Activated T-helper 9 cell treated with anti-CD3 and anti-CD28 coated beads, Interleukin-2, amount 50 U/mL, for 16 hours (primary cell): ENCODE data around the gene PLEKHA5.
"Not testable (repeated sequence)": the region's sequence is repeated elsewhere in the genome, so short reads cannot be mapped to it uniquely, and the experiment has no call there.

Source experiments
- DNase-seq: peaks from one replicate; pipeline ENCODE4 v3.0.0-alpha.2; 2020; ENCODE audit warnings: low read depth

The PLEKHA5 gene

GRCh38 chr12:19410211-19410610 lies 280.7 kb downstream of the PLEKHA5 start:
- no peak for DNase-seq

GRCh38 chr12:19410629-19411185 lies 281.2 kb downstream of the PLEKHA5 start:
- DNase-seq = no peak

- no peak for DNase-seq
These were observed 282.0 kb downstream of the PLEKHA5 start for GRCh38 chr12:19411234-19412204.

- no peak for DNase-seq
These were observed 283.3 kb downstream of the PLEKHA5 start for GRCh38 chr12:19412844-19413243.

GRCh38 chr12:19413582-19413981 lies 284.0 kb downstream of the PLEKHA5 start:
- not testable (repeated sequence) for DNase-seq

GRCh38 chr12:19415563-19415962 lies 286.0 kb downstream of the PLEKHA5 start:
- no peak for DNase-seq

GRCh38 chr12:19419086-19419485 lies 289.6 kb downstream of the PLEKHA5 start:
- DNase-seq = no peak

GRCh38 chr12:19421503-19422282 lies 292.2 kb downstream of the PLEKHA5 start:
- DNase-seq = no peak

GRCh38 chr12:19423166-19423930 lies 293.8 kb downstream of the PLEKHA5 start:
- DNase-seq = no peak
